Osteoblast (primary cell): ENCODE results near the gene PPP1R18. TPM values are rescaled to one million over a fixed set of nuclear protein-coding genes. Genes with fewer than 3 reads are reported as not detected.
A peak's percentile ranks its signal among the peaks of the same experiment; 100 is the strongest.

Experiments
- DNase-seq: peaks from one replicate; pipeline ENCODE4 v3.0.0; 2011; ENCODE audit warnings: low spot score, mixed read lengths; ENCODE audit not compliant: insufficient read length; ENCODE audit errors: missing footprints
- H2AFZ ChIP-seq: 2 replicates; pipeline ENCODE4 v1.6.0; 2011; ENCODE audit warnings: mild to moderate bottlenecking, low read length
- H3K27ac ChIP-seq: 2 replicates; pipeline ENCODE4 v1.5.1; 2011; ENCODE audit warnings: mild to moderate bottlenecking, low read depth, low read length, moderate library complexity
- H3K27me3 ChIP-seq: 2 replicates; pipeline ENCODE4 v1.6.0; 2012; ENCODE audit warnings: mild to moderate bottlenecking, control low read depth, inconsistent platforms, low read length, moderate library complexity; ENCODE audit not compliant: insufficient read depth
- H3K36me3 ChIP-seq: 2 replicates; pipeline ENCODE4 v1.5.1; 2011; ENCODE audit warnings: mild to moderate bottlenecking, low read length, control low read depth, moderate library complexity; ENCODE audit not compliant: insufficient read depth
- H3K4me1 ChIP-seq: 2 replicates; pipeline ENCODE4 v1.5.1; 2011; ENCODE audit warnings: mild to moderate bottlenecking, low read length, control low read depth, moderate library complexity; ENCODE audit not compliant: insufficient read depth
- H3K4me2 ChIP-seq: 2 replicates; pipeline ENCODE4 v1.6.0; 2011; ENCODE audit warnings: mild to moderate bottlenecking, low read length; ENCODE audit not compliant: insufficient read depth
- H3K4me3 ChIP-seq: fragments of 200-600 bp; sonication (generic); 3 replicates; pipeline ENCODE4 v1.5.1; 2012; ENCODE audit warnings: mild to moderate bottlenecking, low read length, inconsistent platforms; ENCODE audit not compliant: insufficient read depth
- H3K79me2 ChIP-seq: 2 replicates; pipeline ENCODE4 v1.6.0; 2012; ENCODE audit warnings: mild to moderate bottlenecking, low read length, control low read depth, inconsistent platforms; ENCODE audit not compliant: insufficient read depth
- H3K9me3 ChIP-seq: 2 replicates; pipeline ENCODE4 v1.5.1; 2011; ENCODE audit warnings: low read depth, low read length, control low read depth
- H4K20me1 ChIP-seq: 2 replicates; pipeline ENCODE4 v1.6.0; 2012; ENCODE audit warnings: mild to moderate bottlenecking, low read length, control low read depth; ENCODE audit not compliant: insufficient read depth
- CTCF ChIP-seq: IDR thresholded peaks from 2 replicates; pipeline ENCODE4 v1.5.1; 2011; ENCODE audit warnings: mild to moderate bottlenecking, low read depth, low read length, moderate library complexity; ENCODE audit errors: extremely low read depth
- total RNA-seq: library from RNA; depleted of rRNA; stranded (reverse); fragments of >200 nt; gene quantifications from 2 replicates; pipeline ENCODE4 v1.2.3, GENCODE V29; 2012

Gene PPP1R18
- total RNA-seq, 1 donor = 62.6 TPM

- Histone ChIP-seq H3K27ac (no peak overlapping the region), H2AFZ (no peak overlapping the region), H3K4me2 (no peak overlapping the region), H3K79me2 (peaks cover 10% of the 10 kb centered on the region), H3K27me3 (no peaks in the 10 kb centered on the region), H3K4me3 (no peak overlapping the region), H4K20me1 (peaks cover 10% of the 10 kb centered on the region), H3K9me3 (no peaks in the 10 kb centered on the region), H3K4me1 (peaks cover 9% of the 10 kb centered on the region), H3K36me3 (peaks cover 73% of the 10 kb centered on the region)
- DNase-seq = peak; percentile 76
- peak; percentile 22 for TF ChIP-seq CTCF
Observed at GRCh38 chr6:30730601-30731435, 44.4 kb upstream of the PPP1R18 start.

GRCh38 chr6:30727920-30728553, 41.6 kb upstream of the PPP1R18 start:
- Histone ChIP-seq H3K79me2 (peaks cover 31% of the 10 kb centered on the region), H4K20me1 (peaks cover 36% of the 10 kb centered on the region), H3K4me2 (no peak overlapping the region), H3K9me3 (no peaks in the 10 kb centered on the region), H3K27me3 (no peaks in the 10 kb centered on the region), H3K27ac (peak overlapping the region; percentile 27), H2AFZ (no peak overlapping the region), H3K4me3 (no peak overlapping the region), H3K36me3 (peaks cover 79% of the 10 kb centered on the region), H3K4me1 (peaks cover 34% of the 10 kb centered on the region)
- peak; percentile 38 for TF ChIP-seq CTCF
- DNase-seq = peak; percentile 79

- DNase-seq = no peak
- H4K20me1 ChIP-seq = peaks cover 44% of the 10 kb centered on the region
- H3K4me1 ChIP-seq = peaks cover 42% of the 10 kb centered on the region
- H3K36me3 ChIP-seq = peaks cover 79% of the 10 kb centered on the region
- H3K9me3 ChIP-seq = no peaks in the 10 kb centered on the region
- H3K79me2 ChIP-seq = peaks cover 37% of the 10 kb centered on the region
- H3K27me3 ChIP-seq = no peaks in the 10 kb centered on the region
- H3K4me3 ChIP-seq = no peak overlapping the region
- no peak overlapping the region for H2AFZ ChIP-seq
- H3K4me2 ChIP-seq = no peak overlapping the region
- H3K27ac ChIP-seq = peak overlapping the region; percentile 7
- no peak for TF ChIP-seq CTCF
Observed at GRCh38 chr6:30726506-30727413, 40.3 kb upstream of the PPP1R18 start.
